Mucosa of stomach (tissue), 1 donor: ENCODE measurements around the gene MAP2K5.

Experiments
- H3K27me3 ChIP-seq: one replicate; pipeline ENCODE4 v1.7.0; 2013; ENCODE audit warnings: mild to moderate bottlenecking, low read length; ENCODE audit not compliant: control insufficient read depth, insufficient read depth
- H3K36me3 ChIP-seq: one replicate; pipeline ENCODE4 v1.7.0; 2013; ENCODE audit warnings: low read length; ENCODE audit not compliant: control insufficient read depth, insufficient read depth
- H3K4me1 ChIP-seq: one replicate; pipeline ENCODE4 v1.7.0; 2013; ENCODE audit warnings: mild to moderate bottlenecking, low read length; ENCODE audit not compliant: control insufficient read depth, insufficient read depth
- H3K4me3 ChIP-seq: one replicate; pipeline ENCODE4 v1.7.0; 2013; ENCODE audit warnings: low read length
- H3K9ac ChIP-seq: one replicate; pipeline ENCODE4 v1.7.0; 2013; ENCODE audit warnings: mild to moderate bottlenecking, low read length, moderate library complexity
- H3K9me3 ChIP-seq: one replicate; pipeline ENCODE4 v1.7.0; 2013; ENCODE audit warnings: mild to moderate bottlenecking, low read length, moderate library complexity; ENCODE audit not compliant: control insufficient read depth
- donor health status: Pancreatic carcinoma.

Gene MAP2K5

GRCh38 chr15:67819636-67820035, 277.1 kb downstream of the MAP2K5 start:
- Histone ChIP-seq H3K36me3 (no peaks in the 10 kb centered on the region), H3K4me1 (peaks cover 29% of the 10 kb centered on the region), H3K27me3 (peaks cover 71% of the 10 kb centered on the region), H3K4me3 (no peak overlapping the region), H3K9ac (no peak overlapping the region), H3K9me3 (peaks cover 3% of the 10 kb centered on the region)

- H3K4me1 ChIP-seq = peaks cover 30% of the 10 kb centered on the region
- H3K27me3 ChIP-seq = peaks cover 76% of the 10 kb centered on the region
- H3K9me3 ChIP-seq = peaks cover 3% of the 10 kb centered on the region
- no peaks in the 10 kb centered on the region for H3K36me3 ChIP-seq
- no peak overlapping the region for H3K4me3 ChIP-seq
- no peak overlapping the region for H3K9ac ChIP-seq
Measured at GRCh38 chr15:67820122-67820991, 277.9 kb downstream of the MAP2K5 start.

- Histone ChIP-seq H3K4me1 (peaks cover 38% of the 10 kb centered on the region), H3K9me3 (peaks cover 3% of the 10 kb centered on the region), H3K27me3 (peaks cover 85% of the 10 kb centered on the region), H3K9ac (no peak overlapping the region), H3K4me3 (no peak overlapping the region), H3K36me3 (no peaks in the 10 kb centered on the region)
Measured at GRCh38 chr15:67820992-67821783, 278.7 kb downstream of the MAP2K5 start.

- Histone ChIP-seq H3K9ac (no peak overlapping the region), H3K9me3 (peaks cover 3% of the 10 kb centered on the region), H3K4me3 (no peak overlapping the region), H3K4me1 (peaks cover 38% of the 10 kb centered on the region), H3K27me3 (peaks cover 91% of the 10 kb centered on the region), H3K36me3 (no peaks in the 10 kb centered on the region)
Measured at GRCh38 chr15:67821784-67822440, 279.4 kb downstream of the MAP2K5 start.

- H3K9me3 ChIP-seq = peaks cover 3% of the 10 kb centered on the region
- H3K36me3 ChIP-seq = no peaks in the 10 kb centered on the region
- H3K27me3 ChIP-seq = peaks cover 95% of the 10 kb centered on the region
- H3K4me1 ChIP-seq = peaks cover 41% of the 10 kb centered on the region
- H3K4me3 ChIP-seq = no peak overlapping the region
- no peak overlapping the region for H3K9ac ChIP-seq
Measured at GRCh38 chr15:67822537-67823313, 280.2 kb downstream of the MAP2K5 start.

- H3K9me3 ChIP-seq = peaks cover 3% of the 10 kb centered on the region
- H3K27me3 ChIP-seq = peaks cover 96% of the 10 kb centered on the region
- no peak overlapping the region for H3K9ac ChIP-seq
- H3K36me3 ChIP-seq = no peaks in the 10 kb centered on the region
- no peak overlapping the region for H3K4me3 ChIP-seq
- H3K4me1 ChIP-seq = peaks cover 49% of the 10 kb centered on the region
Measured at GRCh38 chr15:67823314-67824196, 281.1 kb downstream of the MAP2K5 start.

- Histone ChIP-seq H3K9me3 (peaks cover 3% of the 10 kb centered on the region), H3K36me3 (no peaks in the 10 kb centered on the region), H3K4me3 (no peak overlapping the region), H3K9ac (no peak overlapping the region), H3K4me1 (peaks cover 57% of the 10 kb centered on the region), H3K27me3 (peaks cover 97% of the 10 kb centered on the region)
Measured at GRCh38 chr15:67824197-67824968, 281.9 kb downstream of the MAP2K5 start.

- peaks cover 97% of the 10 kb centered on the region for H3K27me3 ChIP-seq
- H3K4me3 ChIP-seq = no peak within 1 kb of the TSS
- peaks cover 54% of the 10 kb centered on the region for H3K4me1 ChIP-seq
- H3K9ac ChIP-seq = no peak within 1 kb of the TSS
- peaks cover 3% of the 10 kb centered on the region for H3K9me3 ChIP-seq
- H3K36me3 ChIP-seq = no peaks in the 10 kb centered on the region
Measured at GRCh38 chr15:67824976-67825880, 282.7 kb downstream of the MAP2K5 start, which contains the start of gene SKOR1. TSS of gene SKOR1 (plus strand) at chr15:67825509. CDS start at chr15:67825603, 94 bp downstream.

GRCh38 chr15:67825881-67826716, 283.6 kb downstream of the MAP2K5 start:
- Histone ChIP-seq H3K4me1 (peaks cover 49% of the 10 kb centered on the region), H3K9me3 (peaks cover 3% of the 10 kb centered on the region), H3K9ac (no peak overlapping the region), H3K27me3 (peaks cover 97% of the 10 kb centered on the region), H3K36me3 (no peaks in the 10 kb centered on the region), H3K4me3 (no peak overlapping the region)
